GM19324 (cell line): Measurements from ENCODE around the gene USO1.
"Not testable (repeated sequence)": the region's sequence is repeated elsewhere in the genome, so short reads cannot be mapped to it uniquely, and the experiment has no call there.

Source experiments
- ATAC-seq: cut with Tn5 transposase; IDR thresholded peaks from one replicate; pipeline ENCODE4 v1.9.1; 2021; ENCODE audit warnings: mild to moderate bottlenecking, moderate library complexity; ENCODE audit not compliant: unreplicated experiment, low FRiP score

The USO1 gene

GRCh38 chr4:75745161-75745560 is 20.8 kb downstream of the USO1 start:
- no peak for ATAC-seq

DNA sequence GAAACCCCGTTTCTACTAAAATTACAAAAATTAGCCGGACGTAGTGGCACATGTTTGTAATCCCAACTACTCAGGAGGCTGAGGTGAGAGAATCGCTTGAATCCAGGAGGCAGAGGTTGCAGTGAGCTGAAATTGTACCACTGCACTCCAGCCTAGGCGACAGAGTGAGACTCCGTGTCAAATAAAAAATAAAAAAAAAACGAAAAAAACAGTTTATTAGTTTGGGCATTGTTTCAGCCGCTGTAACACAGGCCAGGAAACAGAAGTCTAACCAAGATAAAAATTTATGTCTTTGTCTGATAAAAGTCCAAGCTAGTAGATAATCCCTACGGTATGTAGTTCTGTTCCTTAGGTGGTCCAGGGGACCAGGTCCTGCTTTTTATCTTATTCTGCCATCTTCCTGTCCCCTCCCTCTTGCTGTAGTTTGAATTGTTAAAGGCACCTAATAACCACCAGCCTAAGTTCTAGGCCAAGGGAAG is 21.4 kb downstream of the USO1 start:
- no peak for ATAC-seq

DNA sequence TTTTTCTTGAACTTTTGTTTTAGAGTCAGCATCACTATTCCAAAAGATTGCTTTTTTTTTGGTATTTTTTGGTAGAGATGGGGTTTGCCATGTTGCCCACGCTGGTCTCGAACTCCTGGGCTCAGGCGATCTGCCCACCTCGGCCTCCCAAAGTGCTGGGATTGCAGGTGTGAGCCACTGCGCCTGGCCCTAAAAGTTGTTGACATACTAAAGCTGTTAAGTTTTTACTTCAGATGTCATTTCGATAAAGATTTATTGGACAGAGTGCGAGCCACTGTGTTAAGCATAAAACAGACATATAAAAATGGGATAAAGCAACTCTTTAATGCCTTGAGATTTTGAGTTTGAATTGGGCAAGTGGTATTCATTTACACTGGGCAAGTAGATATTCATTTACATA is 28.3 kb downstream of the USO1 start:
- ATAC-seq: no peak

DNA sequence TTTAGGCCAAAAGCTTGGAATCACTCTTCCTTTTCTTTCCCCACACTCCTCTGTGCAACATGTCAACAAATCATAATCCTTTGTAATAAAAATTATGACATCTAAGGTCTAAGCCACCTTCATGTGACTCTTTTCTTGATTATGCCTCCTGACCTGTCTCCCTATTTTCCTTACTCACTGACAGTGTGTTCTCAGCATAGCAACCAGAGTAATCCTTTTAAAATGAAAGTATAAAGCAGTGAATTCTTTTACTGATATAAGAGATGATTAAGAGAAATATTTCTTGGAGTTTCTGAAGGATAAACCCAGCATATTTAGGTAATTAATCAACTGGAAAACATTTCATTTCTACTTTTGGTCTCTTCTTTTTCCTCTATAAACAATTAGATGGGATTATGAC is 44.7 kb downstream of the USO1 start:
- ATAC-seq: no peak

- no peak for ATAC-seq
These were observed 47.2 kb downstream of the USO1 start for GRCh38 chr4:75771607-75772006.

- no peak for ATAC-seq
These were observed 53.2 kb downstream of the USO1 start for GRCh38 chr4:75777589-75777988.

DNA sequence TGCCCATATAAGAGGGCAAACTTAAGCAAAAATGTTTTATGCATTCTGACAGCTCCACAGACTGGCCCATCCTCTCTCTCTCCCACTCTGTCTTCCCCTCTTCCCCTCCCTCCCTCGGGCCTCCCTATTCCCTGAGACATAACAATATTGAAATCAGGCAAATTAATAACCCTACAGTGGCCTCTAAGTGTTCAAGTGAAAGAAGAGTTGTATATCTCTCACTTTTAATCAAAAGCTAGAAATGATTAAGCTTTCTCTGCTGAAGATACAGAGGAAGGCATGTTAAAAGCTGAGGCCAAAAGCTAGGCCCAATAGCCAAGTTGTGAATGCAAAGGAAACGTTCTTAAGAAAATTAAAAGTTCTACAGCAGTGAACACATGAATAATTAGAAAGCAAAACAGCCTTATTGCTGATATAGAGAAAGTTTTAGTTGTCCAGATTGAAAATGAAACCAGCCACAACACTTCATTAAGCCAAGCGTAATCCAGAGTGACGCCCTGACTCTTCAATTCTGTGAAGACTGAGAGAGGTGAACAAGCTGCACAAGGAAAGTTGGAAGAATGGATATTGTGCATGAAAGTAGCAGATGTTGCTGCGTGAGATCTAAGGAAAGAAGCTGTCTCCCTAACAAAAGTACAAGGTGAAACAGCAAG is 54.9 kb downstream of the USO1 start:
- ATAC-seq: no peak

GRCh38 chr4:75781305-75781704 is 56.9 kb downstream of the USO1 start:
- no peak for ATAC-seq

DNA sequence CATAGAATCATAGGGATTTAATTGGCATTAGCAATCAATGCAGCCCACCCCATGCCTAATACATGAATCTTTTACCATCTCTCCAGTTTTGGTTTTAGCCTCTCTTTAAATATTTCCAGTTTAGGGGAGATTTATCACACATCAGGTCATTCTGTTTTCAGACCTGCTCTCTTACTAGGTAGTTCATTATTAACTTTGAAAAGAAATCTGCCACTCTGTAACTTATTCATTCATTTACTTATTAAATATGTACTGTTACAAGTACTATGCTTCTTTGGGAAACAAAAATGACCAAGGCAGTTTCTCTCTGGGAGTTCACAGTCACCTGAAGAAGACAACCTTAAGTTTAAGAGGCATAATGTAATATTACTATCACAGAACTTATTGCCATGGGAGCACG is 62.1 kb downstream of the USO1 start:
- no peak for ATAC-seq

GRCh38 chr4:75786938-75787337 is 62.6 kb downstream of the USO1 start:
- ATAC-seq: no peak

DNA sequence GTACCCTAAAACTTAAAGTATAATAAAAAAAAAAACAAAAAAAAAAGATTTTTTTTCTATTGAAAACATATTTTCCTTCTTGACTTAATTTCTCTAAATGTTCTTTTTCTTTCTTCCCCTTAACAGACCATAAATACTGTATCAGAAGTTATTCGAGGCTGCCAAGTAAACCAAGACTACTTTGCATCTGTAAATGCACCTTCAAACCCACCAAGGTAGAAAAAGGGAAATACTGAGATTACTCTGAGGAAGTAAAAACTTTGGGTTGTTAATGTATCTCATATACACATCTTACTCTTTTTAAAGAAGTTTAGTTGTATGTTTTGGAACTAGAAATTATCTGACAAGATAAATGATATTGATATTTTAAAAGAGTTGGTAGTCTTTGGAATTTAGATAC is 65.6 kb downstream of the USO1 start:
- no peak for ATAC-seq

DNA sequence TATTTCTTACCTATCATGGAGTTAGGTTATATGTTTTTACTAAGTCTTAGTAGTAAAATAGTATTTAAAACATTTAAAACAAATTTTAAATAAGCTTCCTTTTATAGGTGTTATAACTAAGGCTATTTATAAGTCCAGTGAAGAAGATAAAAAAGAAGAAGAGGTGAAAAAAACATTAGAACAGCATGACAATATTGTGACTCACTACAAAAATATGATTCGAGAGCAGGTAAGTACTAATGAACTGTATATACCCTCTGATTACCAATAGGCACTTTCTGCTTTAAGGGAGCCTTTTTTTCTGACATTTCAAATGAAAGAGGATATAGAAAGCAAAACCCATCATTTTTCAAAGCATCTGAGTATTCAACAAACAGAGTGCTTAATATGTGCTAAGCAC is 76.6 kb downstream of the USO1 start:
- no peak for ATAC-seq

DNA sequence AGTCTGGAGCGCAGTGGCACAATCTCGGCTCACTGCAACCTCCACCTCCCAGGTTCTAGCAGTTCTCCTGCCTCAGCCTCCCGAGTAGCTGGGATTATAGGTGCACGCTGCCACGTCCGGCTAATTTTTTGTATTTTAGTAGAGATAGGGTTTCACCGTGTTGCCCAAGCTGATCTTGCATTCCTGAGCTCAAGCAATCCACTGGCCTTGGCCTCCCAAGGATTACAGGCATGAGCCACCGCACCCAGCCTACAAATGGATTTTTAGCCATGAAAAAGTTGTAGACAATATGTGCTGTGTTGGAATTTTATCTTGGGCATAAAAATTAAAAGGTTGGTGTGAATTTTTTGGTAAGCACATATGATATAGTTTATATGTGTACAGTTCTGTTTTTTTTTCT is 81.7 kb downstream of the USO1 start:
- not testable (repeated sequence) for ATAC-seq

DNA sequence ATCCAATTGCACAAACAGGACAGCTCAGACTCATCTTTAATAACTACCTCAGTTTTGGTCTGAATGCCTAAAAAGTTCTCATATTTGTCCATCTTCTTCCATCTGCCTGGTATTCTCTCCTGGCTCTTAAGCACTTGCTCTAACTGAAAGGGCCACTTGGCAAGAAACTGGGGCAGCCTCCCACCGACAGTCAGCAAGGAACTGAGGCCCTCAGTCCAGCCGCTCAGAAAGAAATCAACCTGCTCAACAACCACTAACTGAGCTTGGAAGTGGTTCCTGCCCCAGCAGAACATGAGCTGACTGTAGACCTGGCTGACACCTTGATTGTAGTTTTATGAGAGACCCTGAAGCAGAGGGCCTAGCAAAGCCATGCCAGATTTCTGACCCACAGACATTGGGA is 93.5 kb downstream of the USO1 start:
- ATAC-seq: no peak

DNA sequence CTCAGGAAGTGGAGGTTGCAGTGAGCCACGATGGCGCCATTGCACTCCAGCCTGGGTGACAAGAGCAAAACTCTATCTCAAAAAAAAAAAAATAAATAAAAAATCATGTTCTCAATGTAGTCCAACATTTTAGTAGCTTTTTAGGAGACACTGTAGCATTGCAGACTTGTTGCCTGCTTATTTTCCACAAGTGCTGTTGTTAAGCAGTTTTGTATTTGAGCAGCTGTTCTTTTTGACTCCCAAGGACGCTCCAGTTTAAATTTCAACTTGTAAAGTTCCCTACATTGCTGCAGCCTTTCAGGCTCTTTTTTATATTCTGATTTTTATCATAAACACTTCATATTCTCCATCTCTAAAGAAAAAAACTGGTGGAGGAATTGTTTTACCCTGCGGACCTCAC is 94.7 kb downstream of the USO1 start:
- ATAC-seq: no peak

DNA sequence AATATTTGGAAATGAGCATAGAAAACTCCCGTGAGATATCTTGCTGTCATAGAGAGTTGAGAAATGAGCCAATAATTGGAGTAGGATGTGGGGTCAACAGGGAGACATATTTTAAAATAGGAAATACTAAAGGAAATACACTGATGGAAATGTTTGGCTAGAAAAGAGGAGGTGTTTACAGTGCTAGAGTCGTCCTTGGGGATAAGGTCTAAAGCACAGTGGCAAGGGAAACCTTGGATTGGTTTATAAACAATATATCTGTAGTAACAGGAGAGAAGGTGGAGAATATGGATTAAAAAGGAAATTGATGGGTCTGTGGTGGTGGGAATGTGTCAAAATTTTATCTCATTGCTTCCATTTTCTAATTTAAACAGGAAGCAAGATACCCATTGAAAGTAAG is 95.8 kb downstream of the USO1 start:
- no peak for ATAC-seq

- no peak for ATAC-seq
These were observed 96.3 kb downstream of the USO1 start for GRCh38 chr4:75820676-75821075.

- ATAC-seq: no peak
These were observed 96.8 kb downstream of the USO1 start for GRCh38 chr4:75821216-75821615.

GRCh38 chr4:75821966-75822365 is 97.6 kb downstream of the USO1 start:
- ATAC-seq: no peak

- no peak for ATAC-seq
These were observed 98.0 kb downstream of the USO1 start for GRCh38 chr4:75822416-75822815.

DNA sequence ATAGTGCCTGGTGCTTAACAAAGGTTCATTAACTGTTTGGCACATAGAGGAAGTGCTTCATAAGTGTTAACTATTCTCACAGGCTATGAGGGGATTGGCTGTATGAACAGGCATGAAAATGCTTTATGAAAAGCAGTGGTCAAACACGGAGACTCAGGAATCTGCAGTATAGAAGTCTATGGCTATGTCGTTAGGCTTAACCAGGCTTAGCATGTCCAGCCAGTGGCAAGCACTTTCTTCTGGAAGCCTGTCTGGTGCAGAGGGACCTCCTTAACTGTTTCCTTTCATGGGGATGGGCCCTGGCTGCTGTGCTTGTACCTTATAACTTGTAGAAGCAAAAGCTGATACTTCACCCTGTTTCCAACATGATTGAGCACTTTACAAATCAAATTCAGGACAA is 99.4 kb downstream of the USO1 start:
- ATAC-seq: no peak

- no peak for ATAC-seq
These were observed 106.5 kb downstream of the USO1 start for GRCh38 chr4:75830906-75831305.

- ATAC-seq: no peak
These were observed 107.6 kb downstream of the USO1 start for GRCh38 chr4:75831856-75832405.
